Measurements from ENCODE around the gene PELI3. TPM values are rescaled to one million over a fixed set of nuclear protein-coding genes. Genes with fewer than 3 reads are reported as not detected.

PELI3 gene
- total RNA-seq, 1 experiment from 2014 or later = 22.9 TPM

- POLR2A ChIA-PET (ENCODE audit: unreplicated experiment) = no interaction called here
Measured at GRCh38 chr11:66469441-66469840, 2.7 kb downstream of the PELI3 start.

GRCh38 chr11:66470015-66470414, 3.3 kb downstream of the PELI3 start:
- H2AFZ ChIP-seq (ENCODE audit: low read length) = no peak overlapping the region

More at GRCh38 chr11:66469441-66469840, 2.7 kb downstream of the PELI3 start:
- Histone ChIP-seq H3K4me3 (ENCODE audit: low read length) (no peak overlapping the region), H3K4me1 (ENCODE audit: insufficient read depth, low read length) (peaks cover 16% of the 10 kb centered on the region), H3K79me2 (ENCODE audit: low read length) (peaks cover 14% of the 10 kb centered on the region), H4K20me1 (ENCODE audit: low read length) (no peaks in the 10 kb centered on the region), H2AFZ (ENCODE audit: low read length) (no peak overlapping the region), H3K4me2 (ENCODE audit: low read length) (no peak overlapping the region), H3K9ac (ENCODE audit: low read length) (no peak overlapping the region), H3F3A (ENCODE audit: low read length, unreplicated experiment) (no peaks in the 10 kb centered on the region), H3K27ac (ENCODE audit: low read length) (no peak overlapping the region), H3K36me3 (ENCODE audit: low read depth, low read length) (peaks cover 3% of the 10 kb centered on the region; the same call in 1 of the 2 replicates), H3K9me2 (replicated peaks; ENCODE audit: low read length) (no peaks in the 10 kb centered on the region), H3K9me3 (ENCODE audit: low read length) (no peaks in the 10 kb centered on the region), H3K27me3 (ENCODE audit: low read length) (no peaks in the 10 kb centered on the region)
- CTCF ChIA-PET = no interaction called here
- DNase-seq = no peak
- intact Hi-C loops (cut with micrococcal nuclease) = no loop called here
- no TSS peak for BruUV-seq (replicated peaks)
- no peak for TF ChIP-seq EZH2 (IDR thresholded peaks at IDR 0.05; ENCODE audit: low read length, unreplicated experiment)
- no peak for TF ChIP-seq EZH2phosphoT487 (IDR thresholded peaks at IDR 0.05; ENCODE audit: borderline replicate concordance, low read length)
- no peak for TF ChIP-seq CTCF (conservative IDR thresholded peaks at IDR 0.05; ENCODE audit: low read depth, low read length)
- ATAC-seq = no peak

More at GRCh38 chr11:66470015-66470414, 3.3 kb downstream of the PELI3 start:
- H3K79me2 ChIP-seq (ENCODE audit: low read length) = peaks cover 14% of the 10 kb centered on the region
- peaks cover 3% of the 10 kb centered on the region; the same call in 1 of the 2 replicates for H3K36me3 ChIP-seq (ENCODE audit: low read depth, low read length)
- POLR2A ChIA-PET (ENCODE audit: unreplicated experiment) = no interaction called here
- TF ChIP-seq EZH2 (IDR thresholded peaks at IDR 0.05; ENCODE audit: low read length, unreplicated experiment) (no peak), CTCF (conservative IDR thresholded peaks at IDR 0.05; ENCODE audit: low read depth, low read length) (no peak), EZH2phosphoT487 (IDR thresholded peaks at IDR 0.05; ENCODE audit: borderline replicate concordance, low read length) (no peak)
- no peak overlapping the region for H3K4me3 ChIP-seq (ENCODE audit: low read length)
- DNase-seq (no peak), ATAC-seq (no peak)
- peaks cover 16% of the 10 kb centered on the region for H3K4me1 ChIP-seq (ENCODE audit: insufficient read depth, low read length)
- H3K9me2 ChIP-seq (replicated peaks; ENCODE audit: low read length) = no peaks in the 10 kb centered on the region
- no peaks in the 10 kb centered on the region for H4K20me1 ChIP-seq (ENCODE audit: low read length)
- no peak overlapping the region for H3K4me2 ChIP-seq (ENCODE audit: low read length)
- intact Hi-C loops (cut with micrococcal nuclease) = no loop called here
- CTCF ChIA-PET = no interaction called here
- no TSS peak for BruUV-seq (replicated peaks)
- no peak overlapping the region for H3K27ac ChIP-seq (ENCODE audit: low read length)
- H3K9me3 ChIP-seq (ENCODE audit: low read length) = no peaks in the 10 kb centered on the region
- no peaks in the 10 kb centered on the region for H3K27me3 ChIP-seq (ENCODE audit: low read length)
- H3K9ac ChIP-seq (ENCODE audit: low read length) = no peak overlapping the region
- no peaks in the 10 kb centered on the region for H3F3A ChIP-seq (ENCODE audit: low read length, unreplicated experiment)
